ENCODE results near the gene KRT76.
"Not testable (repeated sequence)": the region's sequence is repeated elsewhere in the genome, so short reads cannot be mapped to it uniquely, and the experiment has no call there.

KRT76 gene

DNA sequence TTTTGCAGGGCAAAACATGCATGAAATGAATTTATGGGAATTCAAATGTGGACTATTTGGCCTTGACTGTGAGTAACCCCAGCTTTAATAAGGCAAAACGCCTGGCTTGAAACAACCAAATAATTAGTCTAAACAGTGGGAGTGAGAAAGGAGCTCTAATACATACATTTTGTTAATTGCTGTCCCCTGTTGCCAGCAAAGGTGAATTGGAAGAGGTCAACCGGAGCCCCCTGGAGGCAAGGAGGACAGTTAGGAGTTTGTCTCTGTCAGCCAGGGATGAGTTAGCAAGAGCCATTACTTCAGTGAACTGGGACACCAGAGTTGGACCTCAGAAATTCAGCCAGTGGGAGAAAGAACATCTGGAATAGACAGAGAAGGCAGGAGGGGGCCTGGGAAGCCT lies 17.4 kb downstream of the KRT76 start:
- DNase-seq (ENCODE audit: low read depth, low spot score): no peak

GRCh38 chr12:52759218-52759617 lies 17.9 kb downstream of the KRT76 start:
- no peak for DNase-seq (ENCODE audit: low read depth, low spot score)

GRCh38 chr12:52757449-52758176 lies 19.5 kb downstream of the KRT76 start:
- DNase-seq (ENCODE audit: low read depth, low spot score): no peak

- no peak for DNase-seq (ENCODE audit: low read depth, low spot score)
Observed at GRCh38 chr12:52756281-52756960, 20.7 kb downstream of the KRT76 start.

DNA sequence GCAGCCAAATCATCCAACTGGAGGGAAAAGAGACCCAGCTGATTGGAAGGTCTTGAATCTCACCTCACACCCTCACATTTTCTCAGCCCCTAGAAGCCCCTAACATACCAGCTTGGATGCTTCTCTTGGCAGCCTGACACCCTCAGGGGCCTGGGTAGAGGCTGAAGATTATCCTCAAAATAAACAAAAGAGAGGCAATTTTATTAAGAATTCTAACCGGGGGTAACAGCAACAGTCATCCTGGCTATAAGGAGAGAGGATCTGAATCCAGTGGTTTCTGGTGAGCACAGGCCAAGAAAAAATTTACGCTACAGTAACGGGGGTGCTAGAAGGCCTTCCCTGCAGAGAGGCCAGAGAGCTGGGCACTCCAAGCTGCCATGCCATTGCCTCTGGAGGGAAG lies 21.6 kb downstream of the KRT76 start:
- DNase-seq (ENCODE audit: low read depth, low spot score): no peak

DNA sequence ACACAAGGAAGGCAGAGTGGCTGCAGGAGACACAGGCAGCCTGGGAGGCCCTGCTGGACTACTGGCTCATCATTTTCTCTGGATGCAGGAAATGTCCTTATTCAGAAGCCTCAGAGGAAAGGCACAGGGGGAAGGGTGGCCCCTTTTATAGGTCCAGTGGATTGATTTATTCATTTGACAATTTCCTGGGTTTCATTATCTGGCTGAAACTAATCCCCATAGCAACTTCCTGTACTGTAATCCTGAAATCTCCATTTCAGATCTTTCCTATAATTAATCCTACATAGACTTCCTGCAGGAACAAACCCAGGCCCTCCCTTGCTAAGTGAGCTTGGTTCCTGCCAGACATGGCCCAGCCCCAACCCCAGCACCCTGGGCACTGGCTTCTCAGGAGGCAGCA lies 23.0 kb downstream of the KRT76 start:
- DNase-seq (ENCODE audit: low read depth, low spot score): no peak

DNA sequence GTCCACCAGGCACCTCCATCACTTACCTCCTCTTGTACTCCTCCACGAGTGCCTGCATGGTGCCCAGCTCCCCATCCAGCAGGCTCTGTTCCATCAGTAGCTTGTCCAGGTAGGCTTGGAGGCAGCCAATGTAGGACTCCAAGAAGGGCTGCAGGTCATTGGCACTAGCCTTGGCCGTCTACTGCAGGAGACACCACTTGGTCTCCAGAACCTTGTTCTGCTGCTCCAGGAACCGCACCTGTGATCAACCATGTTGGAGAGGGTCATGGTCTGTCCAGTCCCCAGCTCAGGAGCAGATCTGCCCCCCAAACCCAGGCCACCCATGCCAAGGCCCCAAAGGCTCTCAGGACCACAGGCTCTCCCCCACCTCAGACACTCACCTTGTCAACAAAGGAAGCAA lies 23.9 kb downstream of the KRT76 start:
- no peak for DNase-seq (ENCODE audit: low read depth, low spot score)

GRCh38 chr12:52752516-52752915 lies 24.6 kb downstream of the KRT76 start:
- no peak for DNase-seq (ENCODE audit: low read depth, low spot score)

DNA sequence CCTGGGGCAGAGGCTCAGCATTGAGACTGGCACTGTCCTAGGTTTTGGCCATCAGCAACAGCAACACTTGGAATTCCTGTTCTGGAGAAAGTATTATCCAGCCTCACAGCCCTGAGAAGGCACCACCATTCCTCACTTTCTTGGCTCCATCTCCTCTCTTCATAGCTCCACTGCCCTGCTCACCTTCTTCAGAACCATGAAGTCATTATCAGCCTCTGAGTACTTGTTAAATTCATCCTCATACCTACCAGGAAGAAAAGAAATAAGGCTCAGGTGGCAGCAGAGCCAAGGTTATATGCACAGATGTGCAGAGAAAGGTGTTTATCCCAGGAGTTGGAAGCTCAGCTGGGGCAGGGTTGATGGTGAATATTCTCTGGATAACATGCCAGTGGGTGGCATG lies 25.4 kb downstream of the KRT76 start:
- DNase-seq (ENCODE audit: low read depth, low spot score): no peak

GRCh38 chr12:52750532-52750931 lies 26.6 kb downstream of the KRT76 start:
- not testable (repeated sequence) for DNase-seq (ENCODE audit: low read depth, low spot score)

- DNase-seq (ENCODE audit: low read depth, low spot score): no peak
Observed at GRCh38 chr12:52749827-52750226, 27.3 kb downstream of the KRT76 start.

GRCh38 chr12:52748578-52748977 lies 28.6 kb downstream of the KRT76 start:
- DNase-seq (ENCODE audit: low read depth, low spot score): no peak

GRCh38 chr12:52745554-52745953 lies 31.6 kb downstream of the KRT76 start:
- DNase-seq (ENCODE audit: low read depth, low spot score): no peak

DNA sequence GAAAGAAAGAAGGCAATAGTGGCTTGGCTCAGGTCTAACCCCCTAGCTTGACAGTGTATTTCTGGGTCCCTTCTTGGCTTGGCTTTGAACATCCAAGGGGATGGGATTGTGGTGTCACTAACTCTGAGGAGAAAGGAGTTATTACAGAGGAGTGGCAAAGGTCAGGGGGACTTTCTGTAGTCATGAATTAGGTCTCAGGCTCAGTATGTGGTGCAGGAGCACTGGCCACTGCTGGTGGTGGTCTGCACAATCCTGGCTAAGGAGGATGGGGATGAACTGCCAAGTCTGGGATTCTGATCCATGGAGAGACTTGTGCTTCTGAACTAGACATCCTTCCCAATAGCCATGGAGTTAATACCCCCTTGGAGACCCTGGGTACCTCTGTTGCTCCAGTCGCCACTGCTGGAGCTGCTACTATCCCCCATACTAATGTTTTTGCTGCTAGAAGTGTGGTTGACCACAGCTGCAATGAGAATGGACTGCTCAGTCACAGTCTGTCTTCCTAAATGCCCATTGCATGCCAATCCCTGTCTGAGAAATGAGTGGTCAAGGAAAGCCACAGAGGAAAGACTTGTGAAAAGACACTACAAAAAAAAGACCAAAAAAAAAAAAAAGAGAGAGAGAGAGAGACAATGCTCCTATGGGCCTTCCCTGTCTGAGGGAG lies 32.5 kb downstream of the KRT76 start:
- no peak for DNase-seq (ENCODE audit: low read depth, low spot score)

- no peak for DNase-seq (ENCODE audit: low read depth, low spot score)
Observed at GRCh38 chr12:52742822-52743457, 34.2 kb downstream of the KRT76 start.

GRCh38 chr12:52742196-52742580 lies 35.0 kb downstream of the KRT76 start:
- DNase-seq (ENCODE audit: low read depth, low spot score): no peak

DNA sequence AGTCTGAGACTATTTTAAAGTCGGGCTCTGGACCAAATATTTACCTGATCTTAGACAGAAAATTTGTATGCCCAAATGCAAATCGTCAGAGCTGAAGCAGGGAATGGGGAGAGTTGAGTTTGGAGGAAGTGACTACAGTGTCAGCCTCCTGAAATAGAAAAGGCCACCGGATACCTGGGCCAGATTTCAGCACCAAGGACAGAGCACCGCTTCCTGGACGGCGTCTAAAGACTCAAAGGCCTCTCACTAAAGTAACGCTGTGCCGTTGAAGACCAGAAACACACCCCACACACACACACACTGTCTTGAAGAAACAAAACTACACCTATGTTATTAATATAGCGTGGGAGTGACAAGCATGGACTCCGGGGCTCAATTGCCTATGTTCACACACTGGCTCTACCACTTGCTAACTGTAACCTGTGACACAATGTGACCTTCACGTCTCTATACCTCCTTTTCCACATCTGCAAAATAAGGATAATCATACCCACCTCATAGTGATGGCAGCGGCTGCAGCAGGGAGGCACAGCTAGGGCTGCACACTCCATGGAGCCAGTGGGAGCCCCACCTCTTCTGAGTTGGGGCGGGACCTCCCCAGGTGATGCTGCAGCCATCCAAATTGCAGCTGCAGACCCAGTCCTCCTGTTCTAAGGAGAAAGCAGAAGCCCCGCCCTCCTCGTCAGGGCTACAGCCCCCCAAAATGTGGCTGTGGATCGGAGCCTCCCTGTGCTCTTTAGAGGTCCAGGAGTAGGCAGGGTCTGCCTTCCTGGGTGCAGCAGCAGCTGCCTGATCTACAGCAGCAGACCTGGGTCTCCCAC lies 35.6 kb downstream of the KRT76 start:
- peak; percentile 62 for DNase-seq (ENCODE audit: low read depth, low spot score)

DNA sequence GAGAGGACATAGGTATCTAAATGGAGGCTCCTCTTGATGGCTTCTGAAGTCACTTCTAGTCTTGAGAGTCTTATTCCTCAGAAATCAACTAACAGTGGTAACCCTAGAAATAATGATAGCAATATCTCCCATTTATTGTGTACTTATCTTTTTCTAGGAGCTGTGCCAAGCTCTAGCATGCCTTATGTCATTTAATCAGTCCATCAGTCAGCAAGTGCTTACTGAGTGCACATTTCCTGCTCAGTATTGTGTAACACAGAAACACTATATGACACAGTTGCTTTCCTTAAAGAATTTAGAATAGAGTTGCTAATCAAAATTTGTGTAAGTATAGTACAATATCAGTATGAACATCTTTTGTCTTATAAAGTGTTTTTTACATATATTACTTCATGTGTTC lies 36.6 kb downstream of the KRT76 start:
- no peak for DNase-seq (ENCODE audit: low read depth, low spot score)

DNA sequence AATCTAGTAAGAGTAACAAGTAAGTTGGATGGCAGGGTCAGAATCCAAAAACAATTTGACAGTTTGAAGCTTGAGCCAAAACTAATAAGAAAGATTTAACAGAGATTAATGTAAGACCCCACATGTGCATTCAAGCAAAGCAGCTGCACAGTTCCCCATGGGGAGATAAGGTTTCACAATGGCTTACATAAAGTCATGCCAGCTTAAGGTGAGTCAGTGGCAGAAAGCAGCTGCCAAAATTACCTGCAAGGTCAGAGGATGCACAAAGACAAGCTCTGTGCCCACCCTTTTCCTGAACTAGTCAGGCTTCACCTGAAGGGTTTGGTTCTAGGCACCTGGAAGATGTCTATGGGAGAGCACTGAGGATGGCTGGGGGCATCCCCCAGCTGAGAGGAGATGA lies 37.2 kb downstream of the KRT76 start:
- no peak for DNase-seq (ENCODE audit: low read depth, low spot score)

DNA sequence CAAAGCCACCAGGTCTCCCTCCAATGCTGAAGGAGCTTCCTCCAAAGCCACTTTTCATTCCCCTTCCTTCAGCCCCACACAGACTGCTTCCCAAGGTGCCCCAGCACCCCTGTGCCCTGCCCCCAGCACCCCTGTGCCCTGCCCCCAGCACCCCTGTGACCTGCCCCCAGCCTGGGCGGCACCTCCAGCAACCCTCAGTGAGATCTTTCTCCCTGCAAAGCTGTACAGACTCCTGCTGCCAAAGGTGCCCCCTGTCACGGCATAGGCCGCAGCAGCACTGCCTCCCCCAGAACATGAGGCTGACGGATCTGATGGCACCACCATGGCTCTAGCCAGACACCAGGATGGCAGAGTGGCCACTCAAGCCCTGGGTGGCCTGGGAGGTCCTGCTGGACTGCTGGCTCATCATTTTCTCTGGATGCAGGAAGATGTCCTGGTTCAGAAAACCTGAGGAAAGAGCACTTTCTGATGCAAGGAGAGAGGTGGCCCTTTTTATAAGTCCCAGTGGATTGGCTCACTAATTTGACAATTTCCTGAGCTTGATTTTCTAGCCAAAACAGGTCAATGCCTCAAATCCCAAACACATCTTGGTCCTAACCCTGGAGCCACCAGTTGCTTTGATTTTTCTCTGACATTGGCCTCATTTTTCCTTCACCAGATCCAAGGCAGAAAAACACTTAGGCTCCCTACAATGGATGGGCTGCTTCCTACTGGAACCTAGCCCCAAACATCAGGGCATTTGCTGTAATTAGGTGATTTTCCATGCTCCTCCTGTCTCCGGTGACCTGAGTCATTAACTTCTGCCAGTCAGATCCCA lies 41.1 kb downstream of the KRT76 start:
- DNase-seq (ENCODE audit: low read depth, low spot score): no peak

GRCh38 chr12:52735106-52735505 lies 42.0 kb downstream of the KRT76 start:
- no peak for DNase-seq (ENCODE audit: low read depth, low spot score)
